ENCODE measurements around the gene RGS19.

The RGS19 gene

DNA sequence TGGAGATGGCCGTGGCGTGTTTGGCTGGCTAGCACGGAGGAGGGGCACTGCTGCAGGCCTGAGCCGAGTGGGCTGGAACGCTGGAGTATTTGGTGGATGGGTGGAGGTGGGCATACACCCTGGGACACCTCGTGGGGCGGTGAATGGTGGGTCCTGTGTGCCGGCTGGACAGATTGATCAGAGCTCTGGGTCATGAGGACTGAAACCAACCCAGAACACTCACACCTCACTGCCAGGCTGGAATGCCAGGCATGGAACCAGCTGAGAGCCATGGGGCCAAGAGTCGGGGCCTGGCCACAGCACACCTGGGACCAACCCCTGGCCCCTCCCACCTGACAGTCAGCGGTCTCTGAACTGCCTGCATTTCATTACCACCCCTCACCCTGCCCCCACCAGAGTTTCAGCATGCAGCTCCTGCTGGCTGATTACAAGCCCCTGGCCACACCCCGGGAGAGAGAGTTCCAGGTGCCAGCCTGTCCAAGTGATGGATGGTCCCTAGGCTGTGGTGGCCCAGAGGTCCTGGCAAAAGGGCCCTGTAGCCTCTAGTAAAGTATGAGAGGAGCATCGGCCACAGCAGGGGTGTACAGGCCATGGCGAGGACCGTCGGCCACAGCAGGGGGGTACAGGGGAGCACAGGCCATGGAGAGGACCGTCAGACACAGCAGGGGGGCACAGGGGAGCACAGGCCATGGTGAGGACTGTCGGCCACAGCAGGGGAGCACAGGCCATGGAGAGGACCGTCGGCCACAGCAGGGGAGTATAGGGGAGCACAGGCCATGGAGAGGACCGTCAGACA, 24.8 kb upstream of the RGS19 start:
- Mint-ChIP-seq H3K9me3 (no peaks in the 10 kb centered on the region), H3K36me3 (no peaks in the 10 kb centered on the region), H3K27me3 (peaks cover 17 to 32% of the 10 kb centered on the region in 2 donors), H3K4me3 (no peak overlapping the region), H3K4me1 (peaks cover 35 to 57% of the 10 kb centered on the region in 2 donors), H3K27ac (no peak overlapping the region)
- DNase-seq (peak; percentile 0), ATAC-seq (replicated peaks) (no peak)

DNA sequence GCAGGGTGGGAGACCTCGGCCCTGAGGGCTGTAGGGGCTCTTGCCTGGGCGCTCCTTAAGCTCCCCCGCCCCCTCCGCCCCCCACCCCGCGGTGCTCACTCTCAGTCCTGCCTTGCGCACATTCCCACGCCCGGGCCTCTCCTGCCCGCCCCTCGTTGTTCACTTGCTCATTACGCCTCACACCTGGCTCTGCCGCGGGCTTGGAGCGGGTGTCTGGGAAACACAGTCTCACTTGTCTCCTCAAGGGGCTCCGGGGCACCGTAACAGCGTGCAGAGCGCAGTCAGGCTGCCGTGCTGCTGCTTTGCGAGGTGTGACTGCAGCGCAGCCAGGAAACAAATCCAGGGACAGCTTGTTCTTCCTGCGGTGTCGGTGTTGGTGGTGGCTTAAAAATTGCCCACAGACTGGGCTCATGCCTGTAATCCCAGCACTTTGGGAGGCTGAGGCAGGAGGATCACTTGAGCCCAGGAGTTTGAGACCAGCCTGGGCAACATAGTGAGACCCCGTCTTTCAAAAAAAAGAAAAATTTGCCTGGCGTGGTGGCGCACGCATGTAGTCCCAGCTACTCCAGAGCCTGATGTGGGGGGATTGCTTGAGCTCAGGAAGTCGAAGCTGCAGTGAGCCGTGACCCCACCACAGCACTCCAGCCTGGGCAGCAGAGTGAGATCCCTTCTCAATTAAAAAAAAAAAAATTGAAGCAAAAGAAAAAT, 23.5 kb upstream of the RGS19 start:
- ATAC-seq (replicated peaks) (no peak), DNase-seq (no peak)
- Mint-ChIP-seq H3K27ac (peak overlapping the region; percentile 82), H3K36me3 (no peaks in the 10 kb centered on the region), H3K9me3 (no peaks in the 10 kb centered on the region), H3K4me3 (peak overlapping the region; percentile 78 to 79), H3K27me3 (peaks cover 17 to 32% of the 10 kb centered on the region in 2 donors), H3K4me1 (peaks cover 22 to 45% of the 10 kb centered on the region in 2 donors)

DNA sequence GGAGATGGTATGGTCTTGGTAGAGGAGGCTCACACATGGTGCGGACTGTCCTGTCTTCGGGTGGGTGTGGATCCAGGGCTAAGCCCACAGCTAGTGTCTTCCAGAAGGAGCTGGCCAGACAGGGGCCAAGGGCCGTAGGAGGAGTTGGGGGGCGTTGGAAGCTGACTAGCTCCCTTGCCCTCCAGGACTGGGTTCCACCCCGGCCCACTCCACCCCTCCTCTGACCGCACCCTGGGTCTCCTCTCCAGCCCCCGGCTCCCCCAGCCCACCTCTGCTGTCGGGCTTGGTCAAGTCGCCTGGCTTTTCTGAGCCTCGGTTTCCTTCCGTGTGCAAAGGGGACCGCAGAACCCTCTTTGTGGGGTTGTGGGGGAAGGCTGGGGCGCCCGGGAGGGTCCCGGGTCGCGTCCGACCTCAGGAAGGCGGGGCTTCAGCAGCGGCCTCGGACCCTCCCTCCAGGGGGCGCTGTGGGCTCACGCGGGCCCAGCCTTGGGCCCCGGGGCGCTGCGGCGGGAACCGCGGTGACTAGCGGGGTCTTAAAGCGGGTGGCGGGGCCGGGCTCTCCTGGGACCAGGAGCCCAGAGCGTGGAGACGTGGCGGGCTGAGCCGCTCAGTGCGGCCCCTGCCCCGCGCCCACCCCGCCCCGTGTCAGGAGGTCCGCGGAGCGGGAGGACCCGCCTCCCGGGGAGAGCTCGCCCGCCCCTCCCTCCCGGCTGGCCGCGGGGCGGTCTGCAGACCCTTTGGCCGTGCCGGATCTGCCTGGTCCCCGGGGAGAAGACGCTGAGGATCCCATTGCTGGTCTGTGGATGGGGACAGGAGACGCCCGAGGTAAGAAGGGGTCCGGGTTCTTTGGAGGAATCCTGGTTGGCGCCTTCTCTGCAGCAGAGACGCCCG, 22.7 kb upstream of the RGS19 start:
- H3K4me1 Mint-ChIP-seq, result peaks cover 16 to 37% of the 10 kb centered on the region in 2 donors
- ATAC-seq (replicated peaks) (peak; percentile 59 to 72), DNase-seq (no peak)
- H3K27ac Mint-ChIP-seq, result peak overlapping the region; percentile 70
- H3K9me3 Mint-ChIP-seq, result peaks cover 0 to under 1% of the 10 kb centered on the region in 2 donors
- peaks cover 1% of the 10 kb centered on the region in 2 donors for H3K36me3 Mint-ChIP-seq
- H3K27me3 Mint-ChIP-seq, result peaks cover 17 to 32% of the 10 kb centered on the region in 2 donors
- peak overlapping the region; percentile 78 to 79 for H3K4me3 Mint-ChIP-seq

DNA sequence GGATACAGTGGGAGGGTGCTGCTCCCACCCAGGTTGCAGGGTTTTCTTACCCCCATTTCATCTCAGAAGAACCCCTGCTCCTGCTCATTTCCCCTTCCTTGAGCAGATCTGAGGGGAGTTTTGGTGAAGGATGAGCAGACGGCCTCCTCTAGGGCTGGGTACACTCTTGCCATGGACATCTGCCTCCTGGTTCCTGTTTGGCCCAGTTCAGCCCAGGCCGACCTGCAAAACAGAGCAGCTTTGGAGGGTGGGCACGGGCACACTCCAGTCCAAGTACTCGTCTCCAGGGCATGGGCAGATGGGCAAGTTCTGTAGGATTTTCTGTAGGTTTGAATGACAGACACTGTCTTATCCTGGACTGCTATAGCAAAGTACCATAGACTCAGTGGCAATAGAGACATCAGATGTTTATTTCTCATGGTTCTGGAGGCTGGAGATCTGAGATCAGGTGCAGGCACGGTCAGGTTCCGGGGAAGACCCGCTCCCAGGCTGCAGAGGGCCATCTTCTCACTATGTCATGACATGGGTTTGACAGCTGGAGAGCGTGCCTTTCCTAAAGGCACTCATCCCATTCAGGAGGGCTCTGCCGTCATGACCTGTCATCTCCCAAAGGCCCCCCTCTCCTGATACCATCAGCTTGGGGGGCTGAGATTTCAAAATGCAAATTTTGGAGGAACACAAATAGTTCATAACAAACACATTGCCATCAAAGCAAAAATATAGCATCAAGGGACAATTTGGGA, 21.8 kb upstream of the RGS19 start:
- no peak for ATAC-seq (replicated peaks)
- peak overlapping the region; percentile 56 to 67 for H3K4me3 Mint-ChIP-seq
- peaks cover 2 to 5% of the 10 kb centered on the region in 2 donors for H3K9me3 Mint-ChIP-seq
- H3K36me3 Mint-ChIP-seq, result peaks cover 7% of the 10 kb centered on the region in 2 donors
- peaks cover 17 to 32% of the 10 kb centered on the region in 2 donors for H3K27me3 Mint-ChIP-seq
- H3K4me1 Mint-ChIP-seq, result peaks cover 18 to 31% of the 10 kb centered on the region in 2 donors
- peak overlapping the region; percentile 70 for H3K27ac Mint-ChIP-seq
- no peak for DNase-seq

DNA sequence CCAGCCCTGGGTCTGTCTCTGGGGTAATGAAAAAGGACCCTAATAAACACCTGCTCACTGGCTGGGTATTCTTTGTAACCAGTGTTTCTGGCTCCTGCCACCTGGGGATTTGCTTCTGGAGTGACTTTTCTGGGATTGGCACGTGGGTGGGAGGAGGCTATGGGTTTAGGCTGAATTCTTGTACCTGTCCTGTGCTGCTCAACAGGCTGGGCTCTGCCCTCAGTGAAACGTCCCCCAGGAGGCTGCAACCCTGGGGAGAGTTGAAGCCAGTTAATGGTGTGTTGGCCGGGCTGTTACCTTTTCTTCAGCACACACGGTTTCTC, 21.2 kb upstream of the RGS19 start:
- ATAC-seq (replicated peaks), result peak in 1 of 2 donors; percentile 12
- H3K36me3 Mint-ChIP-seq, result peaks cover 7% of the 10 kb centered on the region in 2 donors
- no peak for DNase-seq
- H3K9me3 Mint-ChIP-seq, result peaks cover 2 to 5% of the 10 kb centered on the region in 2 donors
- peaks cover 17 to 32% of the 10 kb centered on the region in 2 donors for H3K27me3 Mint-ChIP-seq
- peaks cover 20 to 31% of the 10 kb centered on the region in 2 donors for H3K4me1 Mint-ChIP-seq
- H3K4me3 Mint-ChIP-seq, result no peak overlapping the region
- peak overlapping the region; percentile 48 for H3K27ac Mint-ChIP-seq

DNA sequence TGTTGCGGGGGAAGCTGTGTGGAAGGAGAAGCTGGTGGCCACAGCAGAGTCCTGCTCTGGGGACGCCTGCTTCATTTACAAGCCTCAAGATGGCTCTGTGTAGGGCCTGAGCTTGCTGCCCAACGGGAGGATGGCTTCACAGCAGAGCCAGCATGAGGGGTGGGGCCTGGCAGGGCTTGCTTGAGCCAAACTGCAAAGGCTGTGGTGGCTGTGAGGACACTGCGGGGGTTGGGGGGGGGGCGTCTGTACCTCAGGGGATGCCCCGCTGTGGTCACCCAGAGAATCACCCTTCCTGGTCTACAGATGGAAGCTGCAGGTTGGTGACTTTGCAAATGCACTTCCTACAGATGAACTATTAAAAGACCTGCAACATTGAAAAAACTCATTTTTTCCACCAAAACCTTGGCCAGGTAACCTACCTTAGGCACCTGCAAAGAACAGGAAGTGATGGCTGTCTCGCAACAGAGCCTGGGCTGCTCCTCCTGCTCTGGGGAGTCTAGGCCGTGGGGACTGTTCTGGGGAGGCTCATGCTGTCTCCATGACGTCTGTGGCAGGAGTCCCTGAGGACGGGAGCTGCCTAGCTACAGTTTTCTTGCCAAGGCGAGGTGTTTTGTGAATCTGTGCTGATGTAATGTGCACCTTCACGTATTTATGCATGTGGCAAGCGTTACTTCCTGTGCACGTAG, 20.7 kb upstream of the RGS19 start:
- peaks cover 21 to 31% of the 10 kb centered on the region in 2 donors for H3K4me1 Mint-ChIP-seq
- no peak overlapping the region for H3K4me3 Mint-ChIP-seq
- H3K27me3 Mint-ChIP-seq, result peaks cover 17 to 32% of the 10 kb centered on the region in 2 donors

DNA sequence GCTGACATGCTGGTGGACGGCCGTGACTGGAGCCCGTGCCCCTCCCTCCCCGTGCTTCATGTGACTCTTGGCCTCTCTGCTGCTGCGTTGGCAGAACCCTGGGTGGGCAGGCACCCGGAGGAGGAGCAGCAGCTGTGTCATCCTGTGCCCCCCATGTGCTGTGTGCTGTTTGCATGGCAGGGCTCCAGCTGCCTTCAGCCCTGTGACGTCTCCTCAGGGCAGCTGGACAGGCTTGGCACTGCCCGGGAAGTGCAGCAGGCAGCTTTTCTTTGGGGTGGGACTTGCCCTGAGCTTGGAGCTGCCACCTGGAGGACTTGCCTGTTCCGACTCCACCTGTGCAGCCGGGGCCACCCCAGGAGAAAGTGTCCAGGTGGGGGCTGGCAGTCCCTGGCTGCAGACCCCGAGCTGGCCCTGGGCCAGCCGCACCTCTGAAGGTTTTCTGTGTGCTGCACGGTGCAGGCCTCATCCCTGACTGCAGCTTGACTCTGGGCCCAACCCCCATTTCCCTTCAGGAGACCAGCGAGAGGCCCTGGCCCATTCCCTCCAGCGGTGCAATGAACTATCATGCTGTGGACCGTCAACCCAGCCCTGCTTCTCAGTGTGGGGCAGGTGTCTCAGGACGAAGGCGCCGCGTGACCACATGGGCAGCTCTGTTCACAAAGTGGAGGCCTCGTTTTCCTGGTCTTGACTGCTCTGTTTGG, 19.9 kb upstream of the RGS19 start:
- Mint-ChIP-seq H3K36me3 (peaks cover 7% of the 10 kb centered on the region in 2 donors), H3K27me3 (peaks cover 17 to 29% of the 10 kb centered on the region in 2 donors), H3K9me3 (peaks cover 2 to 5% of the 10 kb centered on the region in 2 donors), H3K4me3 (no peak overlapping the region), H3K27ac (no peak overlapping the region), H3K4me1 (peaks cover 21 to 31% of the 10 kb centered on the region in 2 donors)
- ATAC-seq (replicated peaks) (no peak), DNase-seq (no peak)

More for the DNA sequence above, 20.7 kb upstream of the RGS19 start:
- no peak overlapping the region for H3K27ac Mint-ChIP-seq
- DNase-seq, result peak; percentile 72
- peaks cover 2 to 5% of the 10 kb centered on the region in 2 donors for H3K9me3 Mint-ChIP-seq
- H3K36me3 Mint-ChIP-seq, result peaks cover 7% of the 10 kb centered on the region in 2 donors
- ATAC-seq (replicated peaks), result peak; percentile 80 to 88

DNA sequence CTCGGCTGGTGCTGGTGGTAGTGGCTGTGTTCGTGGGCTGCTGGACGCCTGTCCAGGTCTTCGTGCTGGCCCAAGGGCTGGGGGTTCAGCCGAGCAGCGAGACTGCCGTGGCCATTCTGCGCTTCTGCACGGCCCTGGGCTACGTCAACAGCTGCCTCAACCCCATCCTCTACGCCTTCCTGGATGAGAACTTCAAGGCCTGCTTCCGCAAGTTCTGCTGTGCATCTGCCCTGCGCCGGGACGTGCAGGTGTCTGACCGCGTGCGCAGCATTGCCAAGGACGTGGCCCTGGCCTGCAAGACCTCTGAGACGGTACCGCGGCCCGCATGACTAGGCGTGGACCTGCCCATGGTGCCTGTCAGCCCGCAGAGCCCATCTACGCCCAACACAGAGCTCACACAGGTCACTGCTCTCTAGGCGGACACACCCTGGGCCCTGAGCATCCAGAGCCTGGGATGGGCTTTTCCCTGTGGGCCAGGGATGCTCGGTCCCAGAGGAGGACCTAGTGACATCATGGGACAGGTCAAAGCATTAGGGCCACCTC, 19.2 kb upstream of the RGS19 start:
- Mint-ChIP-seq H3K9me3 (peaks cover 2 to 5% of the 10 kb centered on the region in 2 donors), H3K36me3 (peaks cover 7% of the 10 kb centered on the region in 2 donors), H3K27me3 (peaks cover 14 to 22% of the 10 kb centered on the region in 2 donors), H3K27ac (no peak overlapping the region), H3K4me3 (no peak overlapping the region), H3K4me1 (peaks cover 21 to 31% of the 10 kb centered on the region in 2 donors)
- ATAC-seq (replicated peaks) (no peak), DNase-seq (no peak)

DNA sequence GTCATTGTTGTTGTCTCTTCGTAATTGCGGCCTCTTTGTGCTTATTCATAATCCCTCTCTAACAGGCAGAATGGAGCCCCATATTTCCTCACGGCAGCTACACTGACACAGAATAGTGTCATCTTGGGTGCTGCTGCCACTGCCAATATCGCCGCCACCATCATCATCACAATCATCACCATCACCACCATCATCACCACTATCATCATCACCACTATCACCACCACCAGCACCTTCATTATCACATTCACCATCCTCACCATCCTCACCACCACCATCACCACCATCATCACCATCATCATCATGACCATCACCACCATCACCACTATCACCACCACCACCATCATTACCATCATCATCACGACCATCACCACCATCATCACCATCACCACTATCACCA, 17.2 kb upstream of the RGS19 start:
- ATAC-seq (replicated peaks), result no peak
- Mint-ChIP-seq H3K27ac (no peak overlapping the region), H3K36me3 (peaks cover 7% of the 10 kb centered on the region in 2 donors), H3K27me3 (peaks cover 6 to 8% of the 10 kb centered on the region in 2 donors), H3K4me3 (no peak overlapping the region), H3K9me3 (peaks cover 2 to 5% of the 10 kb centered on the region in 2 donors), H3K4me1 (peaks cover 20 to 22% of the 10 kb centered on the region in 2 donors)
- DNase-seq, result no peak

DNA sequence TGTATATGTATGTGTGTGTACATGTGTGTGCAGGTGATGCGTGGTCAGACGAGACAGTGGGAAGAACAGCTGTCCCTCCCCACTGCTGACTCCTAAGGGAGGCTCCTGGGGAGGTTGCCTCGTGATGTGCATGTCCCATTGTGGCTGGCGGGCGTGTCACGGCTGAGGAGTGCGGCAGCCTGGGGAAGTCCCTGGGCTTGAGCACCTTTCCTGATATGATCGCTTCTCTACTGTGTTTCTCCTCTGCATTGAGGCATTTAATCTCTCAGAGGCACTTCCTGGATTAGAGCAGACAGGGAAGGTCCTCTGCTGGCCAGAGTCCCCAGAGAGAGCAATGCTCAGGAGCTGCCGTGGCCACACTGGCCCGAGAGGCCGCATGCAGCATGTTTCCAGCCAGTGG, 16.6 kb upstream of the RGS19 start:
- H3K36me3 Mint-ChIP-seq, result peaks cover 7% of the 10 kb centered on the region in 2 donors
- H3K9me3 Mint-ChIP-seq, result peaks cover 2 to 5% of the 10 kb centered on the region in 2 donors
- peaks cover 14 to 16% of the 10 kb centered on the region in 2 donors for H3K4me1 Mint-ChIP-seq
- ATAC-seq (replicated peaks) (no peak), DNase-seq (no peak)
- H3K27ac Mint-ChIP-seq, result no peak overlapping the region
- H3K4me3 Mint-ChIP-seq, result no peak overlapping the region
- H3K27me3 Mint-ChIP-seq, result peaks cover 0 to 2% of the 10 kb centered on the region in 2 donors

DNA sequence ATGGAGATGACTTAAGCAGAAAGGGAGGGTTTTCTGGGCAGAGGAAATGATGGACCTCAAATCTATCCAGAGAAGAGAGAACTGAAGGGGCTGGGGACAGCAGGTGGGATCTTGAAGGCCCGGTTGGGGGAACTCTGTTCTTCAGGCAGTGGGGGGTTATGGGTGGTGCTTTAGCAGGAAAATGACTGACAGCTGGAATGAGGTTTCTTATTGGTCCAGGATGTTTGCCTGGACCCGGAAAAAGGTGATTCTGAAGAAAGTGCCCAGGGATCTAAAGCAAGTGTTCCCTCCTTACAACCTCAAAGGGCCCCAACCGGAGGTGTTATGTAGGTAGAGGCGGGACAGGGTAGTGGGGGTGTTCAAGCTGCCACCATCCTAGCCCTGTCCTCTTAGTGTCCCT, 16.1 kb upstream of the RGS19 start:
- Mint-ChIP-seq H3K27me3 (no peaks in the 10 kb centered on the region), H3K9me3 (peaks cover 2 to 5% of the 10 kb centered on the region in 2 donors), H3K36me3 (peaks cover 7% of the 10 kb centered on the region in 2 donors), H3K4me3 (no peak overlapping the region), H3K4me1 (peaks cover 9 to 15% of the 10 kb centered on the region in 2 donors), H3K27ac (no peak overlapping the region)
- ATAC-seq (replicated peaks), result no peak
- DNase-seq, result no peak

DNA sequence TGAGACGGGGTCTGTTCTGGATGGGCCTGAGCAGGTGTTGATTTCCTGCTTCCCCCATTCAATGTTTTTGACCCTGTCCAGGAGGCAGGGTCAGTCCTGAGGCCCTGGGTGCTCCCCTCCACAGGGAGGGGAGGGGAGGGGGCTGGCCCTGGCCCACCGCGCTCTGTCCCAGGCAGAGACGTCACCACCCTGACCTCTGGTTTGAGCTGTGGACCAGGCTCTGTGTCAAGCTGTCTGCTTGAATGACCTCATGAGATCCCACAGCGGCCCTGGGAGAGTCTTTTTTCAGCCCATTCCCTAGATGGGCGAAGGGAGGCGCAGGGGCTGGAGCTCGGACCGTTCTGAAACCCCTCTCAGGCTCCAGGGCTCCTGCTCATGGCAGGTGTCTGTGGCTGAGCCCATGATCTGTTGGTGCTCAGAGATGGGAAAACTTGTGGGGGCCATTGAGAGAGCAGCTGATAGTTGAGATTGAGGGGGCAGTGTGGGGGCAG, 13.7 kb upstream of the RGS19 start:
- Mint-ChIP-seq H3K9me3 (peaks cover 2 to 5% of the 10 kb centered on the region in 2 donors), H3K36me3 (peaks cover 7% of the 10 kb centered on the region in 2 donors), H3K27me3 (no peaks in the 10 kb centered on the region), H3K4me3 (no peak overlapping the region), H3K27ac (no peak overlapping the region), H3K4me1 (peaks cover 0 to 16% of the 10 kb centered on the region in 2 donors)
- DNase-seq (no peak), ATAC-seq (replicated peaks) (no peak)
